M059J (cell line): Measurements from ENCODE around the gene R3HDM4. TPM values are rescaled to one million over a fixed set of nuclear protein-coding genes. Genes with fewer than 3 reads are reported as not detected.
"Not testable (repeated sequence)": the region's sequence is repeated elsewhere in the genome, so short reads cannot be mapped to it uniquely, and the experiment has no call there.

ENCODE experiments used
- DNase-seq: peaks from one replicate; pipeline ENCODE4 v3.0.0-alpha.2; 2012; ENCODE audit warnings: low read depth
- total RNA-seq: library from RNA; depleted of rRNA; stranded (reverse); fragments of >200 nt; shearing (Covaris generic); gene quantifications from 2 replicates; pipeline ENCODE4 v1.2.3, GENCODE V29; 2014; rRNA removed

R3HDM4 gene
- 30.4 and 37.0 TPM in 2 replicates for total RNA-seq

DNA sequence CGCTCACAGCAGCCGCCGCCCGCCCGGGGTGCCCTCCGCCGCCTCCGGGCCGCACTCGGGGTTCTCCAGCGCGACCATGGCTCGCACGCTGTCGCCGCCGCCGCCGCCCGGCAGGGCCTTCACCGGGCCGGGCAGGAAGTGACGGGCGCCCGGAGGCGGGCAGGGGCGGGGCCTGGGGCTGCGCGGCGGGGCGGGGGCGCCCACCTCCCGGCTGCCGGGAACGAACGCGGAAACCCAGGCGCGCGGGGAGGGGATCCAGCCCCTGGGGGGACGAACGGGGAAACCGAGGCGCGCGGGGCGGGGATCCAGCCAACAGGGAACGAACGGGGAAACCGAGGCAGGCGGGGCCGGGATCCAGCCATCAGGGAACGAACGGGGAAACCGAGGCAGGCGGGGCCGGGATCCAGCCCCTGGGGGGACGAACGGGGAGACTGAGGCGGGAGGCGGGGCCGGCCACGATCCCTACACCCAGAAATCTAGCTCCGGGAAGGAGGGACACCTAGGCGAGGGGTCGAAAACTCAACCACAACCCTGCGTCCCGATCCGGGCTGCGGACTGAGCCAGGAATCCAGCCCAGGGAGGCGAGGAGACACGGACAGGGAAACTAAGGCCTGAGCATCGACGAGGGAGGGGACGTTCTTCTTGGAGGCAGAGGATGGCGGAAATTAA lies at the start of gene R3HDM4:
Gene R3HDM4, minus strand, starts transcription at position 140 of the 669 bp plus-strand sequence. Its CDS starts 62 bp downstream, at position 78.
- peak; percentile 55 for DNase-seq

DNA sequence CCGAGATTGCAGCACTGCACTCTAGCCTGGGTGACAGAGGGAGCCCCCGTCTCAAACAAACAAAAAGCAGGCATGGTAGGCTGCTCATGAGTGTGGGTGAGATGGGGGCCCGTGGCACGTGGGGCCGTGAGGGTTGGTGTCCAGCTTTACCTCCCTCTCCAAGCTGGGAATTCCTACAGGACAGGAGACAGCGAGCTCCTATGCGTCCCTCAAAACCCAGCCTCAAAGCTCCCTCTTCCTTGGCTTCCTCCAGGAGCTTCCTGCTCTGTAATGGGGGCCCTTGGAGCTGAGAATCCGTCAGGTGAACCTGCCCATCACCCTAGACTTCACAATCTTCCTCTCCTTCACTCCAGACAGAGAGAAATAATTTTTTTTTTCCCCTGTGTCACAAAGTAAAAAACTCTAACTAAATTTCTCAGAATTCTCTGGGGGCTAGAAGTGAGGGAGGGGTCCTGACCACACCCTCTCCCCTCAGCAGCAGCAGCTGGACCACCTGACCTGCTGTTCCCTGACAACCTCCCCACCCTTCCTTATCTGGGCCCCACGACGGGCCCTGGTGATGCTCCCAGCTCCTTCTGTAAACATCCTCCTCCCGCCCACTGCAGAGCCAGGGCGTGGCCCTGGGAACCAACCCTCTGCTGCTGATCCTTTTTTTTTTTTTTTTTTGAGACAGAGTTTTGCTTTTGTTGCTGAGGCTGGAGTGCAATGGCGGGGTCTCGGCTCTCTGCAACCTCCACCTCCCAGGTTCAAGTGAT lies 49.0 kb upstream of the R3HDM4 start:
- no peak for DNase-seq

DNA sequence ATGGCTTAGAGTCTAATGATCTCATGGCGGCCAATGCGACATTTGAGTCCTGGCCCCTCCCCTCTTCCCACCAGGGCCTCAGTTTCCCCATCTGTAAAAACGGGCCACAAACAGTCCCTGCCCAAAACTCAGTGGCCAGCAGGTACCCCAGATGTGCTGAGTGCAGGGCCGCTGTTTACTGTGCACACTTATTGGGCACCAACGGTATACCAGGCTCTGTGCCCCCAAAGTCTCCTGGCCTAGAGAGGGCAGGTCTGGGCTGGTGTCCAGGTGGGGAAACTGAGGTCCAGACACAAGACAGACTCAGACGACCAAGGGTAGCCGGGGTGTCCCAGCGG lies 47.6 kb upstream of the R3HDM4 start:
- no peak for DNase-seq

- DNase-seq, result no peak
Measured at GRCh38 chr19:960020-960419, 47.0 kb upstream of the R3HDM4 start.

GRCh38 chr19:958967-959855 lies 46.2 kb upstream of the R3HDM4 start:
- peak; percentile 40 for DNase-seq

DNA sequence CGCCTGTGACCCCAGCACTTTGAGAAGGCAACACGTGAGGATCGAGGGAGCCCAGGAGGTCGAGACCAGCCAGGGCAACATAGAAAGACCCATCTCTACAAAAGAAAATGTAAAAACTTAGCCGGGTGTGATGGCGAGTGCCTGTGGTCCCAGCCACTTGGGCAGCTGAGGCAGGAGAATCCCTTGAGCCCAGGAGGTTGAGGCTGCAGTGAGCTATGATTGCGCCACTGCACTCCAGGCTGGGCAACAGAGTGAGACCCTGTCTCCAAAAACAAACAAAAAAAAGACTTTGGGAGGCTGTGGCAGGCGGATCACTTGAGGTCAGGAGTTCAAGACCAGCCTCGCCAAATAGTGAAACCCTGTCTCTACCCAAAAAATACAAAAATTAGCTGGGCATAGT lies 44.6 kb upstream of the R3HDM4 start:
- DNase-seq, result not testable (repeated sequence)

GRCh38 chr19:956766-957440 lies 43.9 kb upstream of the R3HDM4 start:
- DNase-seq, result no peak

GRCh38 chr19:955803-956765 lies 43.1 kb upstream of the R3HDM4 start:
- no peak for DNase-seq

GRCh38 chr19:954672-955494 lies 41.9 kb upstream of the R3HDM4 start:
- no peak for DNase-seq

- DNase-seq, result no peak
Measured at GRCh38 chr19:954272-954671, 41.3 kb upstream of the R3HDM4 start.

DNA sequence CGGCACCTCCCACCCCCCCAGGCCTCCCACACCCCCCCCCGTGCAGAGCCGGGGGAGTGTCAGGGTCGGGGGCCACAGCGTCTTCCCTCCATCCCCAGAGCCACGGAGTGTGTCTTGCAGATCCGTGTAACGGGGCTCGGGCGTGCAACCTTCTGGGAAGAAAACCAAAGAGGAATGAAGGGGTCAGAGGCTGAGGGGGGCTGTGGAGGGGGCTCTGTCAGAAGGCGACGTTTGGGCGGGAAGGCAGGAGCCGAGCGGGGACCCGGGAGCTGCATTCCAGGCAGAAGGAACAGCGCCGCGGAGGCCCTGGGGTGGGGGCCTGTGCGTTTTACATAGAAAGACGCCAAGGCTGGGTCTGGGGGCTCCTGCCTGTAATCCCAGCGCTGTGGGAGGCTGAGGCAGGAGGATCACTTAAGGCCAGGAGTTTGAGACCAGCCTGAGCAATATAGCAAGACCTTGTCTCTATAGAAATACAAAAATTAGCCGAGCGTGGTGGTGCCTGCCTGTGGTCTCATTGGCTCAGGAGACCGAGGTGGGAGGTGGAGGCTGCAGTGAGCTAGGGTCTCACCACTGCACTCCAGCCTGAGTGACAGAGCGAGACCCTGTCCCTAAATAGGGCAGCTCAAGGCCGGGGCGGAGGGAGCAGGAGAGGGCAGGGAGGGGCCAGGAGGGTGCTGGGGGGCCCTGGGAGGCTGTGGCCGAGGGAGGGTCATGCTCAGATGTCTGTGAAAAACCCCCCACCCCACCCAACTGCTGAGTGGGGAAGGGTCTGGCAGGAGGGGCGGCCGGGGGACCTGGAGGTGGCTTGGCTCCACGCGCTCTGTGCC lies 40.6 kb upstream of the R3HDM4 start:
- DNase-seq, result no peak

DNA sequence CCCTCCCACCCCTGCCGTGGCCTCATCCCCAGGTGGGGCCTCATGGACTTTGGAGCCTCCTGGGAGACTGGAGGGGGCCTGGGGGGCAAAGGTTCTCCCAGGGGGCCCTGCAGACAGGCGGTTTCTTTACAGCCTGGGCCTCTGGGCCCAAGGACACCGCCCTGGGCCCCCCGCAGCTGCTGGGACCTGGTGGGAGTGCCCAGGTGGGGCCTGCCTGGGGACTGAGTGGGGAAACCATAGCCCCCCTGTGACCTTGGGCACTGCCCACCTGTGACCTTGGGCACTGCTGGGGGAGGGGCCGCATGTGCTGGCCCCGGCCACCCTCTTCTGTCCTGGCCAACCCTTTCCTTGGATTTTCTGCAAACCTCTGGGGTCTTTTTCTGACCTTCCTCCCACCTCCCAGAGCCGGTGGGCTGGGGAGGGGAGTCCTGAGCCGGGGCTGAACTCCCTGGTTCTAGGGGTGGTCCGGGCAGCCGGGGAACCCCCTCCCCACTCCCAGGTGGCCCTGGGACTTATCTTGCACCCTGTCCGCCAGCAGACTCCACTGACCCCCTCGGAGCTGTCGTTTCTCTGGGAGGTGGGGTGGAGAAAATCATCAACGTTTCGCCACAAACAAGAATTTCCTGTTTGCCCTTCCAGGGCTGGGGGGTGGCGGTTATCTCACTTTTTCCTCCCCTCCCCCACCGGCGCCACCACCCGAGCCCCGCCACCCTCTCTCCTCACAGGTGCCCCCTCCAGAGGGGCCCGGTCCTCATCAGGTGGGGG lies 39.8 kb upstream of the R3HDM4 start:
- DNase-seq, result no peak

GRCh38 chr19:952049-952679 lies 39.1 kb upstream of the R3HDM4 start:
- no peak for DNase-seq

DNA sequence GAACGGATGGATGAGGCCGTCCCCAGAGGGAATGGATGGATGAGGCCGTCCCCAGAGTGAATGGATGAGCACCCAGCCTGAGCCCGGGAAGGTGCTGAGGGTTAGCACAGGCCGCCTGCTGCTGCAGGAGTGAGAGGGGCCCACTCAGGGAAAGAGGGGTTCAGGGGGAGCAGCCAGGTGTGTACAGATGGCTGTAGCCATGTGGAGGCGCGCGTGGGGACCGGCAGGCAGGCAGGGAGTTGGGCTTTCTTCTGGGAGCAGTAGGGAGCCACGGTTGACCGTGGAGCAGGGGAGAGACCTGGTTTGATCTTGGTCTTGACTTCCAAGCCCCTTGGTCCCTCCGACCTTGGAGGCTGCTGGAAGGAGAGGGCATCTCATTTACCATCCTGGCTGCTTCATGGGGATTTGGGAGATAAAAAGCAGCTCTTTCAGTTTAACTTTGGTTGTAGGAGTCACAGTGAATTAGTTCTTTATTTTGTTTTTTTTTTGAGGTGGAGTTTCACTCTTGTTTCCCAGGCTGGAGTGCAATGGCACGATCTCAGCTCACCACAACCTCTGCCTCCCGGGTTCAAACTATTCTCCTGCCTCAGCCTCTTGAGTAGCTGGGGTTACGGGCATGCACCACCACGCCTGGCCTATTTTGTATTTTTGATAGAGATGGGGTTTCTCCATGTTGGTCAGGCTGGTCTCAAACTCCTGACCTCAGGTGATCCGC lies 37.5 kb upstream of the R3HDM4 start:
- DNase-seq, result no peak

DNA sequence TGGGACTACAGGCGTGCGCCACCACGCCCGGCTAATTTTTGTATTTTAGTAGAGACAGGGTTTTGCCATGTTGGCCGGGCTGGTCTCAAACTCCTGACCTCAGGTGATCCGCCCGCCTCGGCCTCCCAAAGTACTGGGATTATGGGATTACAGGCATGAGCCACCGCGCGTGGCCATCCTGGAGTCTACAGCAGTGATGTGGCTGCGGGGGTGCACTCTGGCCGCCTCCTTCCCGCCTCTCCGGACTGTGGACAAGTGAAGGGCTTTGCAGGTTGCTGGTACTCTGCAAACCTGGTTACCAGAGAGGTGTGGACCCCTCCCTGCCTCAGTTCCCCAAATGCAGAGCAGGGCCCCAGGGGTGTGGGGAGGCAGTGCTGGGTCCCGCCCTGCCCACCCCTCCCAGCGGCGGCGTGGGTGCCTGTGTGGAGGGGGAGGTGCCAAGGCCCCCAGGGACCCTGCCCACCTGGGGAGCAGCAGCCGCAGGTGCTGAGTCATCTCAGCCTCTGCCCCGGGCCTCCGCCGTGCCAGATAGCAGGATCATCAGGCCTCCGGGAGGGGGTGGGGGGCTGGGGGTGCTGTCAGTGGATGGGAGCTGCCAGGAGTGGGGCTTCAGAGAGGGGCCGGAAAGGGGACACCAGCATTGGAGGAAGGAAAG lies 36.0 kb upstream of the R3HDM4 start:
- DNase-seq, result no peak
